HG03354 (cell line): Measurements from ENCODE around the gene RASSF1.

ENCODE experiments used
- ATAC-seq: cut with Tn5 transposase; IDR thresholded peaks from one replicate; pipeline ENCODE4 v1.9.1; 2021; ENCODE audit warnings: mild to moderate bottlenecking; ENCODE audit not compliant: unreplicated experiment, poor library complexity, severe bottlenecking

RASSF1 gene

GRCh38 chr3:50340448-50341329, at the start of gene RASSF1:
TSS of gene RASSF1 (minus strand) at chr3:50340836. CDS start at chr3:50340805, 31 bp downstream.
- no peak for ATAC-seq

- ATAC-seq = no peak
Measured at GRCh38 chr3:50389414-50389767, 48.8 kb upstream of the RASSF1 start.

GRCh38 chr3:50388720-50389413, 48.2 kb upstream of the RASSF1 start:
- ATAC-seq = no peak

- no peak for ATAC-seq
Measured at GRCh38 chr3:50388016-50388719, 47.5 kb upstream of the RASSF1 start.

- no peak for ATAC-seq
Measured at GRCh38 chr3:50385754-50386153, 45.1 kb upstream of the RASSF1 start.

- no peak for ATAC-seq
Measured at GRCh38 chr3:50383750-50384149, 43.1 kb upstream of the RASSF1 start.

GRCh38 chr3:50382722-50383121, 42.1 kb upstream of the RASSF1 start:
- ATAC-seq = no peak

GRCh38 chr3:50381383-50381782, 40.7 kb upstream of the RASSF1 start:
- ATAC-seq = no peak

- no peak for ATAC-seq
Measured at GRCh38 chr3:50380405-50381085, 39.9 kb upstream of the RASSF1 start.

- no peak for ATAC-seq
Measured at GRCh38 chr3:50378757-50379156, 38.1 kb upstream of the RASSF1 start.

- ATAC-seq = no peak
Measured at GRCh38 chr3:50378024-50378423, 37.4 kb upstream of the RASSF1 start.

GRCh38 chr3:50375258-50375931, 34.8 kb upstream of the RASSF1 start:
- ATAC-seq = no peak

GRCh38 chr3:50374363-50375257, 34.0 kb upstream of the RASSF1 start:
- ATAC-seq = no peak

- no peak for ATAC-seq
Measured at GRCh38 chr3:50373146-50374051, 32.8 kb upstream of the RASSF1 start.

GRCh38 chr3:50372349-50372748, 31.7 kb upstream of the RASSF1 start:
- no peak for ATAC-seq

GRCh38 chr3:50371133-50371685, 30.6 kb upstream of the RASSF1 start:
- no peak for ATAC-seq

GRCh38 chr3:50370594-50370993, 30.0 kb upstream of the RASSF1 start:
- no peak for ATAC-seq
